Measurements from ENCODE around the gene RAB3IL1. TPM values are rescaled to one million over a fixed set of nuclear protein-coding genes. Genes with fewer than 3 reads are reported as not detected.

RAB3IL1 gene
- total RNA-seq, 2 donors from 2014 or later, result 9.7 to 14.9 TPM

GRCh38 chr11:61873588-61874376 lies 43.6 kb downstream of the RAB3IL1 start:
- WGBS, 2 experiments (ENCODE audit: insufficient coverage in 1 of 2, insufficient read length in 1 of 2), result 85 to 90% methylated on average over 4 to 16 of the region's 16 CpGs
- no peak for TF ChIP-seq CTCF (conservative IDR thresholded peaks at IDR 0.05)

GRCh38 chr11:61872935-61873565 lies 44.3 kb downstream of the RAB3IL1 start:
- H3K9me3 ChIP-seq (ENCODE audit: control insufficient read depth, low read length), result no peaks in the 10 kb centered on the region
- Mint-ChIP-seq H3K36me3 (ENCODE audit: low read depth) (no peaks in the 10 kb centered on the region), H3K9me3 (no peaks in the 10 kb centered on the region), H3K27ac (no peak overlapping the region), H3K4me1 (peaks cover 10% of the 10 kb centered on the region), H3K4me3 (no peak overlapping the region), H3K27me3 (ENCODE audit: insufficient read depth) (peaks cover 10% of the 10 kb centered on the region)
- peaks cover 13% of the 10 kb centered on the region for H3K27me3 ChIP-seq (ENCODE audit: control insufficient read depth, insufficient read depth, low read length, poor library complexity, severe bottlenecking)
- H3K4me3 ChIP-seq (ENCODE audit: low read length), result no peak overlapping the region
- TF ChIP-seq CTCF (conservative IDR thresholded peaks at IDR 0.05), result no peak
- no peak overlapping the region for H3K9ac ChIP-seq (ENCODE audit: extremely low read depth, low read length, poor library complexity, severe bottlenecking)
- no peak overlapping the region for H3K27ac ChIP-seq (ENCODE audit: low read depth, low read length)
- H3K36me3 ChIP-seq (ENCODE audit: control insufficient read depth, insufficient read depth, low read length), result no peaks in the 10 kb centered on the region
- 87 to 90% methylated on average over 15 to 20 of the region's 20 CpGs for WGBS, 2 experiments (ENCODE audit: insufficient coverage in 1 of 2, insufficient read length in 1 of 2)
- DNase-seq, result no peak
- H3K4me1 ChIP-seq (ENCODE audit: control insufficient read depth, insufficient read depth, low read length), result no peaks in the 10 kb centered on the region

More at GRCh38 chr11:61873588-61874376, 43.6 kb downstream of the RAB3IL1 start:
- H3K4me3 ChIP-seq (ENCODE audit: low read length), result no peak overlapping the region
- Mint-ChIP-seq H3K9me3 (no peaks in the 10 kb centered on the region), H3K27ac (no peak overlapping the region), H3K27me3 (ENCODE audit: insufficient read depth) (peaks cover 10% of the 10 kb centered on the region), H3K36me3 (ENCODE audit: low read depth) (no peaks in the 10 kb centered on the region), H3K4me3 (no peak overlapping the region), H3K4me1 (peaks cover 10% of the 10 kb centered on the region)
- H3K9ac ChIP-seq (ENCODE audit: extremely low read depth, low read length, poor library complexity, severe bottlenecking), result no peak overlapping the region
- no peaks in the 10 kb centered on the region for H3K36me3 ChIP-seq (ENCODE audit: control insufficient read depth, insufficient read depth, low read length)
- H3K9me3 ChIP-seq (ENCODE audit: control insufficient read depth, low read length), result no peaks in the 10 kb centered on the region
- DNase-seq, result no peak
- no peaks in the 10 kb centered on the region for H3K4me1 ChIP-seq (ENCODE audit: control insufficient read depth, insufficient read depth, low read length)
- H3K27ac ChIP-seq (ENCODE audit: low read depth, low read length), result no peak overlapping the region
- peaks cover 13% of the 10 kb centered on the region for H3K27me3 ChIP-seq (ENCODE audit: control insufficient read depth, insufficient read depth, low read length, poor library complexity, severe bottlenecking)

- peak overlapping the region; percentile 55 for H3K27ac Mint-ChIP-seq
- H3K27ac ChIP-seq (ENCODE audit: low read depth, low read length), result peak overlapping the region; percentile 67
- no peak overlapping the region for H3K9ac ChIP-seq (ENCODE audit: extremely low read depth, low read length, poor library complexity, severe bottlenecking)
These were observed 46.2 kb downstream of the RAB3IL1 start for GRCh38 chr11:61871158-61871597.

More at GRCh38 chr11:61871158-61871597, 46.2 kb downstream of the RAB3IL1 start:
- Histone ChIP-seq H3K4me3 (ENCODE audit: low read length) (no peak overlapping the region), H3K27me3 (ENCODE audit: control insufficient read depth, insufficient read depth, low read length, poor library complexity, severe bottlenecking) (peaks cover 13% of the 10 kb centered on the region), H3K4me1 (ENCODE audit: control insufficient read depth, insufficient read depth, low read length) (no peaks in the 10 kb centered on the region), H3K9me3 (ENCODE audit: control insufficient read depth, low read length) (no peaks in the 10 kb centered on the region), H3K36me3 (ENCODE audit: control insufficient read depth, insufficient read depth, low read length) (peaks cover 6% of the 10 kb centered on the region)
- WGBS, 2 experiments (ENCODE audit: insufficient coverage in 1 of 2, insufficient read length in 1 of 2), result 9 to 12% methylated on average over 12 to 24 of the region's 24 CpGs
- H3K27me3 Mint-ChIP-seq (ENCODE audit: insufficient read depth), result peaks cover 10% of the 10 kb centered on the region
- H3K4me3 Mint-ChIP-seq, result no peak overlapping the region
- no peaks in the 10 kb centered on the region for H3K36me3 Mint-ChIP-seq (ENCODE audit: low read depth)
- TF ChIP-seq CTCF (conservative IDR thresholded peaks at IDR 0.05), result peak; percentile 98
- H3K4me1 Mint-ChIP-seq, result peaks cover 10% of the 10 kb centered on the region
- H3K9me3 Mint-ChIP-seq, result no peaks in the 10 kb centered on the region
- DNase-seq, result peak; percentile 97

Measured in endodermal cell (in vitro differentiated cells).